Activated naive CD4-positive, alpha-beta T cell treated with anti-CD3 and anti-CD28 coated beads, Interleukin-2, amount 50 U/mL, for 24 hours (primary cell): ENCODE measurements around the gene FAM107B.

Experiments
- H3K27ac Mint-ChIP-seq: one replicate; pipeline ENCODE4 v1.8.0; 2021; ENCODE audit warnings: mild to moderate bottlenecking, mixed read lengths
- H3K27me3 Mint-ChIP-seq: one replicate; pipeline ENCODE4 v1.8.0; 2021; ENCODE audit warnings: mixed read lengths
- H3K36me3 Mint-ChIP-seq: one replicate; pipeline ENCODE4 v1.8.0; 2021; ENCODE audit warnings: mixed read lengths
- H3K4me1 Mint-ChIP-seq: one replicate; pipeline ENCODE4 v1.8.0; 2021; ENCODE audit warnings: mixed read lengths
- H3K4me3 Mint-ChIP-seq: one replicate; pipeline ENCODE4 v1.8.0; 2021; ENCODE audit warnings: mild to moderate bottlenecking, mixed read lengths
- H3K9me3 Mint-ChIP-seq: one replicate; pipeline ENCODE4 v1.8.0; 2021; ENCODE audit warnings: mixed read lengths

Gene FAM107B

DNA sequence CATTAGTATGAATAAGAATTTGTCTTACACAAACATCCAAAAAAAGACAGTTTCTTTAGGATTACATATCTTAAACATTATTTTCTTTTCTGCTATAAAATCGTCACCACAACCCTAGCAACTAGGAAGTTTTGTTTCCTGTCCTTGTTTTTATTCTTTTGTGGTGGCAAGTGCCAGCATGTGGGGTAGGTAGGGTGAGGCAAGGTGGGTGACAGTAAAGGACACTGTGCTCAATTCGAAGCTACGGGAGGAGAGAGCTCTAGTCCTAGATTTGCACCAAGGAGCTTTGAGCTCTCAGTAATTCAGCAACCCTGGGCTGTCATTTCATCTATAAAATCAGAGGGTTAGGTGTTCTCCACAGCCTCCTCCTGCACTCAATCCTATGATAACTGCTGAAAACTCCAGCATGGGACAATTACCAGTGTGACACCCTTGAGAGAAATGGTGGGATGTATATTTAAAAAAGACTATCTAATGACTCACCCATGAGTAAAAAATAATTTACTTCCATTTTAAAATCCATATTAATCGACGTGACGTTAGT lies 187.1 kb downstream of the FAM107B start:
- Mint-ChIP-seq H3K9me3 (no peaks in the 10 kb centered on the region), H3K36me3 (peaks cover 8% of the 10 kb centered on the region), H3K4me3 (peak overlapping the region; percentile 76), H3K27ac (peak overlapping the region; percentile 98), H3K4me1 (peaks cover 99% of the 10 kb centered on the region), H3K27me3 (no peaks in the 10 kb centered on the region)

DNA sequence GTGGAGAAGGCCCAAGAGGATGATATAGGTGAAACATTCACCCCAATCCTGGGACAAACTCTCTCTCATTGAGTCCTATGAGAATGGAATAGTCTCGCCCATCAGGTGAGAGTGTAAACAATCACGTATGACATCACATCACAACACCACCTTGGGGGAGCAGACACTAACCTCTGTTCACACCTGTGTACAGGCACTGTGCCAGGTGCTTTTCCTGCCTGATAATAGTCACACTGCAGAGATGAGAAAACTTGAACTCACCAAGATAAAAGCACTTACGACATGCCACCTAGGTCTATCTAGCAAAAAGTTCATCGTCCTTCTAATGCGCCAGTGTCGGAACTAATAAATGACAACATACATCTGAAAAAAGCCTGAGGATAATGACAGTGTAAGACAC lies 187.8 kb downstream of the FAM107B start:
- H3K36me3 Mint-ChIP-seq: peaks cover 7% of the 10 kb centered on the region
- no peaks in the 10 kb centered on the region for H3K9me3 Mint-ChIP-seq
- no peaks in the 10 kb centered on the region for H3K27me3 Mint-ChIP-seq
- H3K27ac Mint-ChIP-seq: peak overlapping the region; percentile 98
- peak overlapping the region; percentile 76 for H3K4me3 Mint-ChIP-seq
- H3K4me1 Mint-ChIP-seq: peaks cover 99% of the 10 kb centered on the region

DNA sequence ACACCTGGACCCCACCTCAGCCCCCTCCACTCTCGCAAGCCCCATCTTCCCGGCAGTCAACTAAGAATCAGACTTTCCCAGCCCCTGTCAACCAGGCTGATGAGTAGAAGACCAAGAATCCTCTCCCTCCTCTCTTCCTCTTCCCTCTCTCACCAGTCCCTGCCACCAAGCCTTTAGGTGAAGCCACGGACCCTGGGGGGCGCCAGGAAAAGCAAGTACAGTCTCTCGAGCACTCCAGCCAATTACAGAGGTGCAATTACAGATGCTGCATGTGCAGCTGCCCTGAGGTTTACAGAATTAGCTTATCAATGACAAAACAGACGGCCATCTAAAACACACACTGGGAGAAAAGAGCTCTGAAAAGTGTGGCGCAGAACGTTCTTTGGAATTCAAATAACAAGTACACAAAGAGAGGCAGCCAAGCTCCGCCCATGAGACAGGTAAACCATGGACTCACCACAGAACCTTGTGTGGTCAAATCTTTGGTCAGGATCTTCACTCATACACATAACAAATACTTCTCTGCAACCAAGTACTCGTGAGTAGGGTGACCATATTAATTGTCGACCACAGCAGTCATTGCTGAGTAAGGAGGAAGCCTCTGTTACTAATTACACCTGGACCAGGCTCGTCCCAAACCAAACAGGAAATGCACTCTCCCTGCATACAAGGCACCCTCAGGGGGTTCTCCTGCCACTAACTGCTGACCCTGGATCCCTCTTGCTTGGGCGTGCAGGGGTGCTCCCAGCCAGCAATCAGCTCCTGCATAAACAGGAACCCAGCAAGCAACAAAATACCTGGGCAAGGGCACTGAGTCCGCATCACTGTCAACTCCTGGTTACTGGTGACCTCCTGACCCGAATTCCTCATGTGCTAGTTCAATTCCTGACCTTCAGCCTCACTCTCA lies 189.2 kb downstream of the FAM107B start:
- H3K9me3 Mint-ChIP-seq: no peaks in the 10 kb centered on the region
- H3K4me1 Mint-ChIP-seq: peaks cover 97% of the 10 kb centered on the region
- H3K4me3 Mint-ChIP-seq: peak overlapping the region; percentile 77

DNA sequence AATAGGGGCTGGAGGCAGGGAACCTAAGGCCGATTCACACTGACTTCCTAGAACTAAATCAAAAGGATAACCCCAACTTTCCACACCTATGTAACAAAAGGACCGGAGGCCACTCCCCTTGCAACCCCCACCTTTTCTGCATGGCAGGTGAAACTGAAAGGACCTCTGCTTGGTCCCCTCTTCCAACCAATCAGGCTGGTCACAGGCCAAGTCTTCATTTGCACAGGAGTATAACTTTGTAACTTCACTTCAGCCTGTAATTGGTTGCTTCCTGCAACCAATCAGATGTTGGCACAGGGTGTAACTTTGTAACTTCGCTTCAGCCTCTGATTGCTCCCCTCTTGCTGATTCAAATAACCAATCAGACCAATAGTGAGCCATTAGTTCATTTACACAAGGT lies 190.0 kb downstream of the FAM107B start:
- Mint-ChIP-seq H3K27ac (peak overlapping the region; percentile 92), H3K36me3 (peaks cover 5% of the 10 kb centered on the region), H3K27me3 (no peaks in the 10 kb centered on the region), H3K9me3 (no peaks in the 10 kb centered on the region), H3K4me3 (peak overlapping the region; percentile 77), H3K4me1 (peaks cover 95% of the 10 kb centered on the region)

More for the DNA sequence above, 189.2 kb downstream of the FAM107B start:
- H3K36me3 Mint-ChIP-seq: peaks cover 6% of the 10 kb centered on the region
- H3K27me3 Mint-ChIP-seq: no peaks in the 10 kb centered on the region
- H3K27ac Mint-ChIP-seq: peak overlapping the region; percentile 98

DNA sequence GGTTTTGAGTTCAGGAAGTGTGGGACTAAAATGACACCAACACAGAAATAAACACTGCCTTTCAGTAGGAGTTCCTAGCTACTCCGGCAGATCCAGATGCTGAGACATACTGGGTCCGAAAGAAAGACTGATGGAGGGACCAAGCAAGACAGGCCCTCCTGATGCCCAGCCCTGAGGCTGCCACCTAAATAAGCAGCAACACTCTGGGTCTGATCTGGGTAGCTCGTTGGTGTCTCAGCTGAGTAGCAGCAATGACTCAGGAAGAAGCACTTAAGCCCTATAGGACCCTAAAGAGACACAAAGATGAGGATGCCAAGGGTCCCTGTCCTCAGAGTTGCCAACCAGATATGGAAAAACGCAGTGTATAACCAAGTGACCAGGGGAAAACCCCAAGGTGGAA lies 190.7 kb downstream of the FAM107B start:
- Mint-ChIP-seq H3K27me3 (no peaks in the 10 kb centered on the region), H3K4me3 (peak overlapping the region; percentile 77), H3K4me1 (peaks cover 95% of the 10 kb centered on the region), H3K9me3 (no peaks in the 10 kb centered on the region), H3K27ac (peak overlapping the region; percentile 92), H3K36me3 (peaks cover 5% of the 10 kb centered on the region)

DNA sequence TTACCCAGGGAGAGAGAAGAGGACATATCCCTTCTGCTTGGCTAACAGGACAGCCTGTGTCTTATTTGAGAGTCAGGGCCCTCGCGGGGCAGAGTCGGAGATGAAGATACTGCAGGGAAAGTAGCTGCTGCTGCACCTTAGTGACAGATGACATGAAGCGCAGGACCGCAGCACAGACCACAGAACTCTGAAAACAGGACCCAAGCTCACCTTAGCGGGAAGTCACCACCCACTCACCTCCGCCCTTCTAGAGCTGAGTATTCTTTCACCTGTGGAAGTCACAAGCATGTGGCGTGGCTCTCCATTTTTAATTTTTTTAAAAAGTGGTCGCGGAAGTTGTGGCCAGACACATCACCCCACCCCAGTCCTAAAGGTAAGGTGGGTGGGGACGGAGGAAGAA lies 191.4 kb downstream of the FAM107B start:
- Mint-ChIP-seq H3K9me3 (no peaks in the 10 kb centered on the region), H3K36me3 (peaks cover 8% of the 10 kb centered on the region), H3K4me1 (peaks cover 95% of the 10 kb centered on the region), H3K27me3 (no peaks in the 10 kb centered on the region), H3K27ac (peak overlapping the region; percentile 92), H3K4me3 (peak overlapping the region; percentile 77)

DNA sequence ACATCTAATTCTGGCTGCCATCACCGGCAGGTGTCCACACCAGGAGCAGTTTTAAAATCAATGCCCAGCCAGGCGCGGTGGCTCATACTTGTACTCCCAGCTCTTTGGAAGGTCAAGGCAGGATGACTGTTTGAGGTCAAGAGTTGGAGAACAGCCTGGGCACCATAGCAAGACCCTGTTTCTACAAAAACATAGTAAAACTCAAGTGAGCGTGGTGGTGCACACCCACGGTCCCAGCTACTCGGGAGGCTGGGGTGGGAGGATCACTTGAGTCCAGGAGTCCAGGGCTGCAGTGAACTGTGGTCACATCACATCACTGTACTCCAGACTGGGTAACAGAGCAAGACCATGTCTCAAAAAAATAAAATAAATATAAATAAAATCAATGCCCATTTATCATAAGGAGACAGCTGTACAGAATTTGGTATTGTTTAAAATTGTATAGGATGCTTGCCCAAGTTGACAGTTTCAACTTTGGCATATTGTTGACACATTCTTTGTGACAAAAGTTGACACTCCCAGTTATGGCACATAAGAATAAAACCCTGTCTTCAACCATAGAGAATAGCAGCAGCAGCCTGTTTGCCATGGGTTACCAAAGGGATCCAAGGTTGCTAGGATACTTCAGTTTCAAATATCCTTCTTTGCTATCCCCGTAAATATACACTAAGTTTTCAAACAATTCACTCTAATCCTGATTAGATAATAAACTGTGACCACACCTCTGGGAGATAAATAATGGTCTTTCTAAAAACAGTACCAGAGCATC lies 193.0 kb downstream of the FAM107B start:
- Mint-ChIP-seq H3K9me3 (no peaks in the 10 kb centered on the region), H3K27ac (peak overlapping the region; percentile 92), H3K36me3 (peaks cover 10% of the 10 kb centered on the region), H3K27me3 (no peaks in the 10 kb centered on the region), H3K4me3 (peak overlapping the region; percentile 20), H3K4me1 (peaks cover 95% of the 10 kb centered on the region)

DNA sequence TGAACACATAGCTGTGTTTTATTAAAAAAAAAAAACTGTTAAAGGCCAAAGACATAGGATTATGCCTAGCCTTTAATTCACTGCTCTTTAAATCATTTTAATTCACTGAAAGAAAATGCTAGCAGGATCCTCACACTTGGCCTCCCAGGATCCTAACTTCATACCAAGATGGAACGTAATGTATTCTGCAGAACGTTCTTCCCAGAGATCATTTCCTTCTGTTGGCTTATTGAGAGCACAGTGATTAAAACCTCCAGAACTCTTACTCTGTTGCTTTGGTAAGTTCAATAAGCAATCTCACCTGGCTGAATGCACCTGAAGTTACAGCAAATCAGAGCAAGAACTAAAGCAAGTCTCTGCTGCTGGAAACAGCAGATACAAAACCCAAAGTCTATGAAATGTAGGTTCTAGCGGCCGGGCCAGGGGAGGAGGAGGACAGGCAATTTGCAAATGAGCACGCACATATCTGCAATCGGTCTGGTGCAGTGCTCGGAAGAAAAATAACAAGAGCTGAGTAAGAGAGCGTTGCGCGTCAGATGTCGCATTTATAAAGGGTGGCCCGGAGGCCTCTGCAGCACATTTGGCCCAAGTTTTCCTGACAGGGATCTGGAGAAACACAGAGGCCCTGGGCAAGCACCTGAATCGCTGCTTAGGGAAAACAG lies 193.9 kb downstream of the FAM107B start:
- Mint-ChIP-seq H3K4me3 (peak overlapping the region; percentile 3), H3K27me3 (no peaks in the 10 kb centered on the region), H3K27ac (peak overlapping the region; percentile 84), H3K36me3 (peaks cover 12% of the 10 kb centered on the region), H3K4me1 (peaks cover 93% of the 10 kb centered on the region), H3K9me3 (no peaks in the 10 kb centered on the region)

DNA sequence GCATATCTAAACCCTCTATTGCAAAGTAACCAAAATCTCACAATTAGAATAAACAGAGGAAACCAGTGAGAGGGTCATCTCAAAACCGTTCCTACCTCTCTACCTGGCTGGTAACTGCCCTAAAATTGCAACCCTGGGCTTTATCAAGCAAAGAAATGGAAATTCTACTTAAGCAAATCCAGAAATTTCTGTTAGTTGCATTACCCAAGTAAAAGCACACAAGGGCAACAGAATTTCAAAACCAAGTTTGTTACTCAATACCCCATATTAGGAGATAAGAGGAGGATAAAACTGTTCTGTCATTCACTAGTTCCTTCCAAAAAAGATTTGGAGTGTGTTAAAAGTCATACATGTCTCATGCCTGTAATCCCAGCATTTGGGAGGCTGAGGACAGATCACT lies 195.3 kb downstream of the FAM107B start:
- Mint-ChIP-seq H3K36me3 (peaks cover 14% of the 10 kb centered on the region), H3K27ac (peak overlapping the region; percentile 51), H3K4me3 (no peak overlapping the region), H3K27me3 (no peaks in the 10 kb centered on the region), H3K9me3 (no peaks in the 10 kb centered on the region), H3K4me1 (peaks cover 93% of the 10 kb centered on the region)

DNA sequence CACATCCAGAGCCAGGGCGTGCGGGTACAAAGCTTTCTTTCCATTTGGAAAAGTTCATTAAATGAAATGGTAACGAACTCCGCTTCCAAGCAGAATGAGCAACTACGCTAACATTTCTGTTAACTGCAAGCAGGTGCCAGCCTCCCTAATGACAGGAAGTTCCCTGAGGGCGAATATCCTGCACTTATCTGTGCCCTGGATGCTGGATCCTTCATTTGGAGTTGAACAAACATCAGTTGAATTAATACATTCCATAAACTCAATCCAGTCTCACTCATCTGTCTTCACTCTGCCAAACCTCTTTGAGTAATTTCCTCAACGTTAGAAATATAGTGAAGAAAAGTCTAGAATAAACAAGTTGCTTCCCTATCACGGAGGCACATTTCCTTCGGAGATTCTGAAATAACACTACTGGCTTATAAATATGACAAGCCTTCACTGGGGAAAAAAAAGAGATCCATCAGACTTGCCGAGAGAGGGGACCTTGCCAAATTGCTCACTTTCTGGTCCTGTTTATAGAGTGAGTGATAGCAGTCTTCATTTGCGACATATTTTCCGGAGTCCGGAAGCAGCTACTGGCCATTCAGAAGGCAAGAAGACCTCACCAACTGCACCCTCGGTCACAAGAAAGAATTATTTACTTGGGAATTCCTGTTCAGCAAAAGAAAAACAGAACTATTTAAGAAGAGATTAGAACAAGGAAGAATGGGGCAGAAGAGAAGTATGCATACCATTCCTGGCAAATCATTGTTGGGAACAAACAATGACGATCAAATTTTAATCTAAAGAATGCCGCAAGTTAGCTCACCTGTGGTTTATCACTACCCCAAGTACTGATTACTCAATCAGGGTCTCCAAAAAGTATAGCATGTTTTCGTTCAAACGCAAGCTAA lies 196.4 kb downstream of the FAM107B start:
- Mint-ChIP-seq H3K36me3 (peaks cover 17% of the 10 kb centered on the region), H3K27ac (peak overlapping the region; percentile 46), H3K4me3 (no peak overlapping the region)

DNA sequence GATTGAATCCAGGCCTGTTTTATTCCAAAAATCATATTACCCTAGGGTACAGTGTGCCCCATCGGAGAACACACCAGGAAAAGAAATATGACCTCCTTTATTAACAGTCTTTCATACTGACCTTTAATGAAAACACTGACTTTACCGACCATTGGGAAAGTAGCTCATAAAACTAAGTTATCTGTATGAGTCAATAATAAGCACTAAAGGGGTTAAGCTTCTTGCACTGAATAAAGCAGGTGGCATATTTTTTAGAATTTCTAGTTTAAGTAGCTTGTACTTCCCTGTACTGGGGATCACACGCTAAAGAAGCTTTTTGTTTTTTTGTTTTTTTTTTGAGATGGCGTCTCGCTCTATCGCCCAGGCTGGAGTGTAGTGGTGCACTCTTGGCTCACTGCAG lies 199.8 kb downstream of the FAM107B start:
- Mint-ChIP-seq H3K27ac (no peak overlapping the region), H3K36me3 (peaks cover 15% of the 10 kb centered on the region), H3K4me3 (no peak overlapping the region), H3K9me3 (no peaks in the 10 kb centered on the region), H3K4me1 (peaks cover 95% of the 10 kb centered on the region), H3K27me3 (no peaks in the 10 kb centered on the region)

More for the DNA sequence above, 196.4 kb downstream of the FAM107B start:
- Mint-ChIP-seq H3K27me3 (no peaks in the 10 kb centered on the region), H3K9me3 (no peaks in the 10 kb centered on the region), H3K4me1 (peaks cover 92% of the 10 kb centered on the region)

DNA sequence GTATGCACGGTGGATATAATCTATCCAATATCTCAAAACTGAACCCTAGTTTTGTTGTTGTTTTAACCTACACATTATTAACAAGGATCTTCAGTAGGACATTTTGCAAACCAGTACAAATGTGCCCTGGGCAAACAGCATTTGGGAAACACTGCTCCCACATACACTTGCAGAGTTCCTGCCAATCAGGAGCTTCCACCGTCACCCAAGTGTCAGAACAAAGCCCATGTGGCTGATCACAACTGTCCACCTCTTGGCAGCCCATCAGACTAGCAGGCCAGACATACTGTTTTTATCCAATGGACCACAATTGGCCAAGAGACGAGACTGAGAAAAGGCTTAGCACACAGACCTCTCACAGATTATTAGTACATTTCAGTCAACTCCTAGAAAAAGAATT lies 200.4 kb downstream of the FAM107B start:
- Mint-ChIP-seq H3K4me1 (peaks cover 97% of the 10 kb centered on the region), H3K9me3 (no peaks in the 10 kb centered on the region), H3K4me3 (no peak overlapping the region), H3K27ac (peak overlapping the region; percentile 48), H3K36me3 (peaks cover 15% of the 10 kb centered on the region), H3K27me3 (no peaks in the 10 kb centered on the region)

DNA sequence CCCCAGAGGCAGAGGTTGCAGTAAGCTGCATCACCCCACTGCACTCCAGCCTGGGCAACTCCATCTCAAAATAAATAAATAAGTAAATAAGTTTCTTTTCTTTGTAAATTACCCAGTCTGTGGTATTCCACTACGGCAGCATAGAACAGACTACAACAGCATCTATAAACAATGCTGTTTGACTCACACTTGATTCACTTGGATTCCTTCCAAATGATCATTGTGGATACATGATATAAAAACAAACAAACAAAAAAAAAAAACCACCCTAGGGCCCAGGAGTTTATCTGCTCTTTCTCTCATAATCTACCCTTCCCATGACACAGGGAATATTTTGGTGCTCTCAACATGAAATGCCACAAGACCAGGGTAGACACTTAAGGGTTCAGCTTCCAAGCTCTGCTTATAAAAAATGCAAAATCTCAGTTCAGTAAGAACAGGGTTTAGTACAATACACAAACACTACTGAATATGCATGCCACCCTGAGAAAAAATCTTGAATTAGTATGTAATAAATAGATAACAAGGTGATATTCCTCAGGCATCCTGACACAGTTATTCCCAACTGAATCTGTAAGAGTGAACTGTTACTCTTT lies 200.9 kb downstream of the FAM107B start:
- H3K27ac Mint-ChIP-seq: peak overlapping the region; percentile 85
- H3K4me1 Mint-ChIP-seq: peaks cover 97% of the 10 kb centered on the region
- H3K36me3 Mint-ChIP-seq: peaks cover 15% of the 10 kb centered on the region

DNA sequence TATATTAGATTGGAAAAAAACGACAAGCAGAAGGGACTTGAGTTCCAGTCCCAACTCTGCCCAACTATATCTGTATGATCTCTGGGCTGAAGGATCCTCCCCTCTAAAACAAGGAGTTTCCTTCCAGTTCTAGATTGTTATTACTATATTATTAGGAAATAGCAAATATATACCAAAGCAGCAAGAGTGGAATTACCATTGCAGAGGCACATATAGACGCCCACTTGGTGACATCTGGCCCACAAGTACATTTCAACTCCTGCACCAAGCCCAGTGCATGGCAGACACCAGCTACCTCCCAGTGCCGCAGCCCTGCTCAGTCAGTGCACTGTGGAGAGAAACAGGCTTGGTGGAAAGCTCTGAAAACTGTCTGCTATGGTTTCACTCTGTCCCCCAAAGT lies 201.9 kb downstream of the FAM107B start:
- peaks cover 97% of the 10 kb centered on the region for H3K4me1 Mint-ChIP-seq
- no peak overlapping the region for H3K27ac Mint-ChIP-seq
- H3K4me3 Mint-ChIP-seq: no peak overlapping the region
- H3K36me3 Mint-ChIP-seq: peaks cover 14% of the 10 kb centered on the region
- H3K27me3 Mint-ChIP-seq: no peaks in the 10 kb centered on the region
- H3K9me3 Mint-ChIP-seq: no peaks in the 10 kb centered on the region

More for the DNA sequence above, 200.9 kb downstream of the FAM107B start:
- Mint-ChIP-seq H3K27me3 (no peaks in the 10 kb centered on the region), H3K4me3 (no peak overlapping the region), H3K9me3 (no peaks in the 10 kb centered on the region)
